CD4-positive, alpha-beta T cell (primary cell): ENCODE results near the gene CLCF1. TPM values are rescaled to one million over a fixed set of nuclear protein-coding genes. Genes with fewer than 3 reads are reported as not detected.

Source experiments
- ATAC-seq: fragments of 200-7000 bp; cut with Tn5 transposase; one replicate; pipeline ENCODE4 v1.10.0; 2022; ENCODE audit warnings: mild to moderate bottlenecking; ENCODE audit not compliant: poor library complexity
- CTCF ChIA-PET: fragments of 350-600 bp; sonication (Branson Sonifier 250); formaldehyde crosslinking; loops from one replicate; lab custom pipeline; 2021; ENCODE audit warnings: antibody characterized with exemption, inconsistent platforms; lab: Charles Lee
- POLR2A ChIA-PET: fragments of 350-600 bp; sonication (Branson Sonifier 250); formaldehyde crosslinking; loops from one replicate; lab custom pipeline; 2021; ENCODE audit warnings: antibody characterized with exemption, inconsistent platforms; lab: Charles Lee
- DNase-seq, 14 experiments: peaks; one replicate each; pipeline ENCODE4 v3.0.0-alpha.2; 2013 to 2020; ENCODE audit warnings: mixed read lengths in 2 of 14
- H3K27ac ChIP-seq, 2 donors: one replicate each; pipeline versions ENCODE4 v1.5.1 to v1.7.0; 2013; ENCODE audit warnings: low read length in 2 of 2, low read depth in 1 of 2, mild to moderate bottlenecking in 1 of 2
- H3K27me3 ChIP-seq, 2 experiments: 1 replicate in 1 of 2; 2 replicates in 1 of 2; pipeline versions ENCODE4 v1.6.1 to v1.7.0; 2013; ENCODE audit warnings: low read length in 2 of 2, control low read depth in 1 of 2, mild to moderate bottlenecking in 1 of 2, moderate library complexity in 1 of 2; ENCODE audit not compliant: insufficient read depth in 2 of 2, control insufficient read depth in 1 of 2
- H3K36me3 ChIP-seq: one replicate; pipeline ENCODE4 v1.6.1; 2013; ENCODE audit warnings: low read length, control low read depth; ENCODE audit not compliant: insufficient read depth
- H3K4me1 ChIP-seq: one replicate; pipeline ENCODE4 v1.6.1; 2013; ENCODE audit warnings: low read length, control low read depth; ENCODE audit not compliant: insufficient read depth
- H3K4me3 ChIP-seq: one replicate; pipeline ENCODE4 v1.5.1; 2013; ENCODE audit warnings: mild to moderate bottlenecking, low read length, moderate library complexity
- H3K9me3 ChIP-seq, 2 experiments: 1 replicate in 1 of 2; 2 replicates in 1 of 2; pipeline versions ENCODE4 v1.6.1 to v1.7.0; 2013; ENCODE audit warnings: low read length in 2 of 2, mild to moderate bottlenecking in 2 of 2, control low read depth in 1 of 2, moderate library complexity in 1 of 2; ENCODE audit not compliant: control insufficient read depth in 1 of 2, insufficient read depth in 1 of 2
- H3K27ac Mint-ChIP-seq: one replicate; pipeline ENCODE4 v1.8.0; 2020; ENCODE audit warnings: mixed read lengths
- H3K27me3 Mint-ChIP-seq: one replicate; pipeline ENCODE4 v1.8.0; 2021; ENCODE audit warnings: mixed read lengths
- H3K36me3 Mint-ChIP-seq: one replicate; pipeline ENCODE4 v1.8.0; 2021; ENCODE audit warnings: low read depth, mixed read lengths
- H3K4me1 Mint-ChIP-seq: one replicate; pipeline ENCODE4 v1.8.0; 2021; ENCODE audit warnings: low read depth, mixed read lengths
- H3K4me3 Mint-ChIP-seq: one replicate; pipeline ENCODE4 v1.8.0; 2020; ENCODE audit warnings: mild to moderate bottlenecking, mixed read lengths
- H3K9me3 Mint-ChIP-seq: one replicate; pipeline ENCODE4 v1.8.0; 2020; ENCODE audit warnings: mixed read lengths
- intact Hi-C, 2 experiments: fragments of 100-400 bp; cut with DNase I in 1 of 2; cut with micrococcal nuclease in 1 of 2; formaldehyde crosslinking; loops; one replicate each; pipeline versions ENCODE4 v1.15.1 to v1.9.0; 2023 to 2025; cut with DNase I, micrococcal nuclease
- total RNA-seq, 174 experiments: library from RNA in 2 of 174; stranded (reverse) in 2 of 174; gene quantifications; one replicate each; pipeline ENCODE4 v1.2.3 and lab custom pipeline; 2021 to 2026
- TF ChIP-seq, protein P1 (sequence below): fragments of 200-600 bp; IDR thresholded peaks from one replicate; pipeline ENCODE4 v1.8.0; 2022; ENCODE audit warnings: antibody characterized with exemption, mild to moderate bottlenecking

The CLCF1 gene
- total RNA-seq, 2 experiments from 2014 or later, result 6.0 to 6.9 TPM

DNA sequence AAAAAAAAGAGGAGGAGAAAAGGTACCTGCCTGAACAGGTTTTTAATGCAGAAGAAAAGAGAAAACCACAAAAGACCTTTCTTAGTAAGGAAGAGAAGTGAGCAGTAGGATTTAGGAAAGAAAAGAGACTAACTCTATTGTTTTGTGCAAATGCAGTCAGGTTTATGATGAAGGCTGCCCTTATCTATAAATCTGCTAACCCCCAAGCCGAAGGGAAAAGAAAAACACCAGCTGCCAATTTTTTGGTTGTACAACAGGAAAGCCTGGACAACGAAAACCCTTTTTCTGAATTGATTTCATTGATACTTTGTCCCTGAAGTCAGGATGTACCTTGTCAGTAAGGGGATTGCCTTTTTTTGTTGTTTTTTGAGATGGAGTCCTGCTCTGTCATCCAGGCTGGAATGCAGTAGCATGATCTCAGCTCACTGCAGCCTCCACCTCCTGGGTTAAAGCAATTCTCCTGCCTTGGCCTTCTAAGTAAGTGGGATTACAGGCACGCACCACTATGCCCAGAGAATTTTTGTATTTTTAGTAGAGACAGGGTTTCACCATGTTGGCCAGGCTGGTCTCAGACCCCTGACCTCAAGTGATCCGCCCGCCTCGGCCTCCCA is 41.2 kb downstream of the CLCF1 start:
- no peaks in the 10 kb centered on the region for H3K27me3 Mint-ChIP-seq
- H3K27ac ChIP-seq, result no peak overlapping the region
- TF ChIP-seq, protein P1, sequence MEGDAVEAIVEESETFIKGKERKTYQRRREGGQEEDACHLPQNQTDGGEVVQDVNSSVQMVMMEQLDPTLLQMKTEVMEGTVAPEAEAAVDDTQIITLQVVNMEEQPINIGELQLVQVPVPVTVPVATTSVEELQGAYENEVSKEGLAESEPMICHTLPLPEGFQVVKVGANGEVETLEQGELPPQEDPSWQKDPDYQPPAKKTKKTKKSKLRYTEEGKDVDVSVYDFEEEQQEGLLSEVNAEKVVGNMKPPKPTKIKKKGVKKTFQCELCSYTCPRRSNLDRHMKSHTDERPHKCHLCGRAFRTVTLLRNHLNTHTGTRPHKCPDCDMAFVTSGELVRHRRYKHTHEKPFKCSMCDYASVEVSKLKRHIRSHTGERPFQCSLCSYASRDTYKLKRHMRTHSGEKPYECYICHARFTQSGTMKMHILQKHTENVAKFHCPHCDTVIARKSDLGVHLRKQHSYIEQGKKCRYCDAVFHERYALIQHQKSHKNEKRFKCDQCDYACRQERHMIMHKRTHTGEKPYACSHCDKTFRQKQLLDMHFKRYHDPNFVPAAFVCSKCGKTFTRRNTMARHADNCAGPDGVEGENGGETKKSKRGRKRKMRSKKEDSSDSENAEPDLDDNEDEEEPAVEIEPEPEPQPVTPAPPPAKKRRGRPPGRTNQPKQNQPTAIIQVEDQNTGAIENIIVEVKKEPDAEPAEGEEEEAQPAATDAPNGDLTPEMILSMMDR, result no peak
- H3K36me3 Mint-ChIP-seq, result no peaks in the 10 kb centered on the region
- ATAC-seq (no peak), DNase-seq (no peak)
- H3K27me3 ChIP-seq, result no peaks in the 10 kb centered on the region
- H3K4me1 ChIP-seq, result no peaks in the 10 kb centered on the region
- H3K4me3 ChIP-seq, result no peak overlapping the region
- H3K36me3 ChIP-seq, result no peaks in the 10 kb centered on the region
- H3K4me1 Mint-ChIP-seq, result no peaks in the 10 kb centered on the region
- intact Hi-C loops, result no loop called here
- no peak overlapping the region for H3K27ac Mint-ChIP-seq
- no peaks in the 10 kb centered on the region for H3K9me3 Mint-ChIP-seq
- no peaks in the 10 kb centered on the region for H3K9me3 ChIP-seq
- ChIA-PET POLR2A (no interaction called here), CTCF (interaction anchor here (1.0 to 1.4 kb wide), 2 partner anchors 22 to 50 kb away, joined by 3 to 5 read pairs; partner anchors contain the start of gene POLD4)
- H3K4me3 Mint-ChIP-seq, result no peak overlapping the region

DNA sequence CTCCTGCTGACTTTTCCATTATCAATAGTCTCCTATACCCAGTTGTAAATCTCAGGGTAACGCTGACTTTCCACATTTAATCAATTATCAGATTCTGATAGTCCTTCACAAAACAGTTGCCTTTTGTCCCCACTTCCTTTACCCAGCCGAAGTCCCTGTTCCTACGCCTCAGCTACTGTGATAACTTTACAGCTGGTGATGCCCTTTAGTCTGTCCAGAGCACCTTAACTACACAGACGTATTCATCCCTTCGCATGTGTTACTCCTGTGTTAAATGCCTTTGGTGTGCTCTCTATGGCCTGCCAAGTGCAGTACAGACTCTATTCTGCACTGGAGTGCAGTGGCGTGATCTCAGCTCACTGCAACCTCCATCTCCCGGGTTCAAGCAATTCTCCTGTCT is 49.9 kb downstream of the CLCF1 start:
- TF ChIP-seq, protein P1, result no peak
- H3K27ac Mint-ChIP-seq, result no peak overlapping the region
- H3K9me3 ChIP-seq, result no peaks in the 10 kb centered on the region
- H3K9me3 Mint-ChIP-seq, result no peaks in the 10 kb centered on the region
- no peak for DNase-seq
- POLR2A ChIA-PET, result interaction anchor here (2.0 kb wide), 1 partner anchor 22 kb away, joined by 5 read pairs; no protein-coding TSS in a partner anchor
- no peaks in the 10 kb centered on the region for H3K4me1 ChIP-seq
- H3K36me3 Mint-ChIP-seq, result no peaks in the 10 kb centered on the region
- H3K36me3 ChIP-seq, result no peaks in the 10 kb centered on the region
- no peak overlapping the region for H3K4me3 ChIP-seq
- ATAC-seq, result no peak
- H3K27ac ChIP-seq, result no peak overlapping the region
- CTCF ChIA-PET, result interaction anchor here (5.4 kb wide), 1 partner anchor 29 kb away, joined by 20 read pairs; the partner anchor contains the start of gene POLD4
- intact Hi-C loops, result no loop called here
- H3K4me3 Mint-ChIP-seq, result no peak overlapping the region
- H3K4me1 Mint-ChIP-seq, result peaks cover 11% of the 10 kb centered on the region
- H3K27me3 ChIP-seq, result no peaks in the 10 kb centered on the region
- no peaks in the 10 kb centered on the region for H3K27me3 Mint-ChIP-seq

DNA sequence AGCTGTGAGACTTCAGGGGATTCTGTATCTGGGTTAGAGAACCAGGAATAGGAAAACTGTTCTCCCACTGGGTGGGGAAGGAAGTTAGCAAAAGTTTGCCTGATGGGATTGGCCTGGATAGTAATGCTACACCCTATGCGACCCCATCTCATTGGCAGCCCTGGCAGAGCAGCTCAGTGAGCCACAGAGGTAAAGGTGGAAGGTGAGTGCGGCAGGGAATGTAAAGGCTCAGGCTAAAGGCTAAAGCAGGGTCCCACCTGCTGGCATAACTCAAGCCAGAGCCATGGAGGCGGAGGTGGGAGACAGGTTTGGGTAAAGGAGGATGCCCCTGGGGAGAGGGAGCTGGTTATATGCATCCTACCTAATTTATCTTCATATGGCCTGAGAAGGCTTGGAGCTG is 51.3 kb downstream of the CLCF1 start:
- no peak overlapping the region for H3K27ac Mint-ChIP-seq
- no peaks in the 10 kb centered on the region for H3K27me3 Mint-ChIP-seq
- H3K4me3 Mint-ChIP-seq, result no peak overlapping the region
- CTCF ChIA-PET, result interaction anchor here (1.1 to 5.4 kb wide), 3 partner anchors 24 to 61 kb away, joined by 3 to 20 read pairs (median 4); partner anchors contain the start of gene POLD4
- Histone ChIP-seq H3K27me3 (no peaks in the 10 kb centered on the region), H3K4me1 (peaks cover 10% of the 10 kb centered on the region), H3K4me3 (no peak overlapping the region), H3K9me3 (no peaks in the 10 kb centered on the region), H3K27ac (no peak overlapping the region), H3K36me3 (no peaks in the 10 kb centered on the region)
- no peak for ATAC-seq
- no peak for DNase-seq
- POLR2A ChIA-PET, result interaction anchor here (2.0 kb wide), 1 partner anchor 23 kb away, joined by 5 read pairs; no protein-coding TSS in a partner anchor
- TF ChIP-seq, protein P1, result no peak
- no peaks in the 10 kb centered on the region for H3K9me3 Mint-ChIP-seq
- H3K36me3 Mint-ChIP-seq, result peaks cover 6% of the 10 kb centered on the region
- H3K4me1 Mint-ChIP-seq, result peaks cover 22% of the 10 kb centered on the region
- intact Hi-C loops, result no loop called here
